HG03196 (cell line): ENCODE measurements around the gene SRGAP2B.
"Not testable (repeated sequence)": the region's sequence is repeated elsewhere in the genome, so short reads cannot be mapped to it uniquely, and the experiment has no call there.

Experiments used
- ATAC-seq: cut with Tn5 transposase; IDR thresholded peaks from one replicate; pipeline ENCODE4 v1.9.1; 2021; ENCODE audit not compliant: unreplicated experiment

SRGAP2B gene

DNA sequence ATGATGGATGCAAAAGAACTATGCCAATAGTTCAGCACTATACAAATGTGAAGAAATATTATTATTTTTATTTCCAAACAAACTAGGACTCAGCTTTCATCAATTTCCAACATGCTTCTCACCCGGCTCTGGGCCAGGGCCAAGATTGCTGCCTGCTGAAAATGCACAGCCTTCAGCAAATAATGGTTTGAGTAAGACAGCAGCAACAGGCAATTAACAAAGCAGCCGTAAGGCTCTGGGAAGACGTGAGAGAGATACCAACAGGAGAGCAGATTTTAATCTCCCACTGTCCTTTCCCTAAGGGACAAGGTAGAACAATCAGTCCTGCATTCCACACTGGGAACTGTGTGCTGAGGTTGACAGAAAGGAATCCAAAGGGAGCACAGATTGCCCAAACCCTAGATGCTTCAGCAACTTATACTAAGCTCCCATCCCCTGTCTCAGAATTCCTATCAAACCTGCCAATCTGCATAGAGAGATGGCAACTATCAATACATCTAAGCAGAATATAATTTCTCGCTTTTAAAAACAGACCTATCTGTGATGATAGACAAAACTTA is 134.1 kb downstream of the SRGAP2B start:
- ATAC-seq = not testable (repeated sequence)

DNA sequence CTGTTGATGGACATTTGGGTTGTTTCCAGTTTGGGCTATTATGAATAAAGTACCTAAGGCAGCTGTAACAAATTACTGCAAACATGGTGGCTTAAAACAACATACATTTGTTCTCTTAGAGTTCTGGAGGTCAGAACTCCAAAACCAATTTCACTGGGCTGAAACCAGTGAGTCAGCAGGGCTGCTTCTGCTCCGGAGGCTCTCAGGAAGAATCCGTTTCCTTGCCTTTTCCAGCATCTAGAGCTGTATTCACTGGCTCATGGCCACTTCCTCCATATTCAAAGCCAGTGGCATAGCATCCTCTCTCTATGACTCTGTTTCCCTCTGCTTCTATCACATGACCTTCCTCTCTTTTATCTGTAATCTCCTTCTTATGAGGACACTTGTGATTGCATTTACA is 146.7 kb downstream of the SRGAP2B start:
- not testable (repeated sequence) for ATAC-seq

DNA sequence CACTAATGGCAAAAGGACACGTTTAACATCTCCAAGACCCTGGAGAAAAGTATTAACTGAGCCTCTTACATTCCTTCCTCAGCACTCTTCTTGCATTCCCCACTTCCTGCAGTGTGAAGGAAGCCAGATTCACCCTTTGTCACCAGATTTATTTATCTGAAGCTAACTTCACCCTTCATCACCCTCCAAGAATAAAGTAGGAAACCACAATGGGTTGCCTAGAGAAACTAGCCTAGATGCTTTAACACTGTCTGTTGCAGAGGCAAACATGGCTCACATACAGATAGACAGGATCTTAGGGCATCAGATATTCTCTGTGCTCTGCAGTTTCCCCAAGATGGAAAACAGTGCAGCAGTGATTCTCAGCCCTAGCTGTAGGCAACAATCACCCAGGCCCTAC is 147.6 kb downstream of the SRGAP2B start:
- not testable (repeated sequence) for ATAC-seq

DNA sequence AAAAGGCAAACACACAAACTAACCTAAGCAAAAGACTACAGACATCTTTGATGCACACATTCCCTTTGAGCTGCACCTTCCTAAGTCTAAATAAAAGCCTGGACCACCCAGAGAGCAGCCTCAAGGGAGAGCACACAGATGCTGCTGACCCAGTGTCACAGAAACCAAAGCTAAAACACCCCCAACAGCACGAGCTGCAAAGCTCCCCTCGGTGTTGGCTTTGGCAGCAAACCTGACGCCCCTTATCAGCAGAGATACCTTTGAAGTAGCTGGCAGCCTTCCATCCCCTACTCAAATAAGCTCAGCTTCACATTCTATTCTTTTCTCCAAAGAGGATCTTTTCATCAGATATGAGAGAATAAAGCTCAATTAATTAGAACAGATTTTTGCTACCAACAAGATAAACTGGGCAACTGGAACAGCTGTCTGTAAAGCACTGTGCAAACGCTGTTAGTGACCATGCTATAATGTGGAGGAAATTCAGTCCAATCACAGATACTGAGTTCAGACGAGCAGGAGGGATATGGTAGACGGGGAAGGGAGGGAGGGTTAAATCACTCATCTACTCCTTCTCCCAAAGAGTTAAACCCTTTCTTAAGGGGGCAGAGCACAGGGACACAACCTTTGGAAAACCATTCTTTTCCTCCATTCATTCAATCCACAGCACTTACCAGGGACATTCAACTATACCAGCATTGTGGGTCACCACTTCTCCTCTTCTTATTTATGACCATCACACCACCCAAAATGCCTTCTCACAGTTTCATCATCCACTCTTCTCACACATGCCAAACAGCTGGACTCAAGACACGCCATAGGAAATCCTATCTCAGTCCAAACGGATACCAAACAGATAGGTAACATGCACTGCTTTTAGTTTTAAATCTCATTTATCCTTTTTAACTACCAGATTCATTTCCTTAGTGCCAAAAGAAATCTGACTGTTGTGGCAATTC is 148.3 kb downstream of the SRGAP2B start:
- not testable (repeated sequence) for ATAC-seq

DNA sequence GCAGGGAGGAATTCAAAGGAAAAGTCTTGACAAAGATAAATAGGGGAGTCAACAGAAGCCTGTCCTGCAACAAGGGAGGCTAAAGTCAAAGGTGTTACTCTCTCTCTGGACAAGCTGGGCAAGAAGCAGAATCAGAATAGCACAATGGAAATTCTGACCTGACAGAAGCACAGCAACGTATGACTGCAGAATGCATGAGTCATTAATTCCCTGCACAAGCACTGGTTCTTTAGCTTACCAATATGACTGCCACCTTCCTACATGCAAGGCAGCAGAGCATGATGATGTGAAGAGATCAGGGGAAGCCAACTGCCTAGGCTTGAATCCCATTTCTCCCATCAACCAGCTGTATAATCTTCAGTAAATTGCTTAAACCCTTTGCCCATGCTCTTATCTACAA is 153.4 kb downstream of the SRGAP2B start:
- ATAC-seq = not testable (repeated sequence)

DNA sequence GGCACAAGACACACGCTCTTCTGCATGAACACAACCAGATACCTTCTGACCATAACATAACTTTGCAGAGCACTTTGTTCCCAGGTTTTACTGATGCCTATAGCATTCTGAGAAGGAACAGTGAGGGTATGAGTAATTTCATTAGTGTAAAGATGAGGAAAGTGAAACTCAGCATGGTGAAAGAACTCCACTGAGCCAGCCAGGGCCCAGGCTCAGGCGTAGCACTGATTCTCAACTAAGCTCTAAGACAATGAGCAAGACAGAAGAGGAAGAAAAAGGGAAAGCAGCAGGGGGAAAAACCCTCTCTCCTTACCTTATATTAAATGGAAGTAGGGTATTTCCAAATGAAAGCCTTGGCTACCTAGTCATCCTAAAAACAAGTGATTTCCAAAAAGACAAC is 155.1 kb downstream of the SRGAP2B start:
- ATAC-seq = peak; percentile 79

DNA sequence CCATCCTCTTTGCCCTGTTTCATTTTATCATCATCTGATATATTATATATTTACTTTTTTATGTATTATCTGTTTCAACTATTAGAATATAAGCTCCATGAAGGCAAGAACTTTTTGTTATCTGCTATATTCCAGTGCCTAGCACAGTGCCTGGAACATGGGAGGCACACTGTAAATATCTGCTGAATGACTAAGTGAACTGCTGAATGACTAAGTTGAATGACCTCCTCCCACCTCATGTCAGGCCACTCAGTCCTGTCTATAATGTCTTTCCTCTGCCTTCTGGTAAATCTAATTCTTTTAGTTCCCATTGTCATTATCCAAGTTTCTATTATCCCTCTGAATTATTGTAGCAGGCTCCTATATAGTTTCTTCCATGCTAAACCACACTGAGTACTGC is 156.5 kb downstream of the SRGAP2B start:
- not testable (repeated sequence) for ATAC-seq

DNA sequence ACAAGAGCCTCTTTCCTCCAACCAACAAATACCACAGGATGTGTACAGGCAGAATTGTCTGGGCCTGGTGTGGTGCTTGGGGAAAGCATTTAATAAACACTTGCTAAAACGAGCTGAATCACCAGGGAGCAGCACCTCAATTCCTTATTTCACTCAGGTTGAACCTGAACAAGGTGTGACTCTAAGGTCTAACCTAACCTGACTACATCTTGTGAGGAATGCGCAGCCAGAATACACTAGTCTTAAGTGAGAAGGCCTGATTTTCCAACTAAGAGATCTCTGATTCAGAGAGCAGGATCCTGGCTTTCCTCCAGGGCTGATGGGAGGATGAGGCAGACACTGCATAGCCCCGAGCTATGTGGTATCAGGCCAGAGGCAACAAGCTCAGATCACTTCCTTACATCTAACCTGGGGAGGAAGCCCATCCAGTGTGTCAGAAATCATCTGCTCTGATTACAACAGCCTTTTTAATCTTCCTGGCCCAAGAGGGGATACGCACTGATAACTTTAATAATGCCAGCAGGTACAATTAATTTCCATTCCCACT is 158.9 kb downstream of the SRGAP2B start:
- ATAC-seq = not testable (repeated sequence)

DNA sequence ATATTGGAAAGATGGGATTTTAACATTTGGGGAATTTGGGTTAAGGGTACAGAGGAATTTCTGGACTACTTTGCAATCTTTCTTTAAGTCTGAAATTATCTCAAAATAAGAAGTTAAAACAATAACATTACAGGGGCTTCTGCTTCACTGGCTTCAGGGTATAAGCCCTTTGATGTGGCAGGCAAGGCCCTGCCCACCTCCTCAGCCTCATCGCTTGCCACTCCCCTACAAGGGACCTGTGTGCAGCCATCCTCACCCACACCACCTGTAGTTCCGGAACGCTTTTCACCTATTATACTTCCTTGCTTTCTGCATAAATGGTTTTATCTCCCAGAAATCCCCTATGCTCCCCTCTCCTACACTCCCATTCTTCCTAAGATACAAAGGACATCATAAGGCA is 159.8 kb downstream of the SRGAP2B start:
- ATAC-seq = not testable (repeated sequence)

DNA sequence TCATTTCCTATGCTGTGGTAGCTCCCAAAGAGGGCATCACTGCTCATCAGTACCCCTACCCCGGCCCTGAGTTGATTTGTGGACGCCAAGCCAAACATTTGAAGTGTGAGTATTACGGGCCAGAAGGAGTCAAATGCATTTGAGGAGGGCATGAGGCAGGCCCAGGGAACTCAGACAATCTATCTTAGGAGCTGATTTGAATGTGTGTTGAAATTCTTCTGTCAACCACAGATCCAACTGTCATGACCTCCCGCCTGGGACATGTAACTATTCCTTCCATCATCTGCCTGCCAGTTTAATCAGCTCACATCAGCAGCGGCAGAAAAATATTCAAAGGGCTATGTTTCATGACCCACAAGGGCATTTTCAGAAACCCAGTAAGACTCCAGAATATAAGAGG is 162.1 kb downstream of the SRGAP2B start:
- ATAC-seq = not testable (repeated sequence)

DNA sequence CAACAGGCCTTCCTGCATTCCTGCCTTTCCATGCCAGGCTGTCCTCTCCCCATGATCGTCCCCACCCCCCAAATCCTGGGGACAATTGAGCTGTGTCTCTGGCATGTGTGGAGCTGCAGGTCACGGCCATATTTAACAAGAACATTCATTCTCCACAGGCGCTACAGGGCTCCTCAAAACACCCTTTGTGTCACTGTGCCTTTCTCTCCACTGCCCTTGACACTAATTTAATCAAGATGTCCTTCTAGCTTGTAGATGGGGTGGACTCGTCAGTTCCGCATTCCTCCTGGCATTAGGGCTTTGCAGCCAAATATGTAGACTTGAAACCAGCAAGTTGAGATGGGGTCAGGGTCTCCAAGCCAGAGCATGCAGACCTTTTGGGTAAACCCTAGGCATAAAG is 163.0 kb downstream of the SRGAP2B start:
- not testable (repeated sequence) for ATAC-seq

DNA sequence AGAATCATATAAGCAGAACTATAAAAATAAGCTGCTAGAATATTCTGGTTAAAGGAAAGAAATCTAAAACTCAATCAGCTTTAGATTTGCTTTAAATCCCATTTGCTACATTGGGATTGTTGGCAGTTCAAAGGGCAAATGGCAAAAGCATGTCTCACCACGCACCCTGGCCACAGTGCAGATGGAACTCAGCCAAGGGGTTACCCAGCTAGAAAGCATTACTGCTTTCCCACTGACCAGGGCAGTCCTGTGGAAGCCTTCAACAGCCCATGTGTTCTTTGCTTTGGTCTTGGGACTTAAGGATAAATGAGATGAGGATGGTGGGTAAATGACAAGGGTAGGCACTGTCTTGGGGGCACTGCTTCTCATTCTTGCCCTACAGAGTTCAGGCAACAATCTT is 163.6 kb downstream of the SRGAP2B start:
- ATAC-seq = not testable (repeated sequence)

DNA sequence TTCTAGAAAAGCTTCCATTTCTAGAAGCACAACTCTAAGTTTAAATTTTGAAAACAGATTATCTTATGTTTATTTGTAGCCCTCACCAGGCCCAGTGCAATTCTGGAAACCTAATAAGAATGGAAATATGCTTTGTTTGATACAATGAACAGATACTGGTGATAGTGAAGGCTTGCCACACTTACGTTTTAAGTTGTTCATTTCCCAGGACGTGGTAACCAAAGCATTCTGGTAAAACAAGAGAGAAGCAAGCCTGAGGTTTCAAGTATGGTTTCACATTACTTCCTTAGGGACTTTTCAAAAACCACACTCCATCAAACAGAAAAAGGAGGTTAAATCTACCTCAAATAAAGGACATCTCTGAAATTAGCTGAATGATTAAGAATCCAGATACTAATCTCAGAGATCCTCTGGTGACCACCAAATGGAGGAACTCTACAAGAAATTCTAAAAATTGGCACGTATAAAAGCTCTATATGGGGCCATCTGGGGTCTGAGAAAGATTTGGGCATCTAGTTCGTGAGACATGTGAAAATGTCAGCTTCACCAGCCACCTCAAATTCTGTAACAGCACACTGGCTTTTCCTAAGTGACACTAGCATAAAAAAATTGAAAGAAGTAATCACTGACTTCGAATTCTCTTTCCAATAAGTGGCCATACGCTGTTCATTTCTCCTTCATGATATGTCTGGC is 164.9 kb downstream of the SRGAP2B start:
- ATAC-seq = not testable (repeated sequence)

DNA sequence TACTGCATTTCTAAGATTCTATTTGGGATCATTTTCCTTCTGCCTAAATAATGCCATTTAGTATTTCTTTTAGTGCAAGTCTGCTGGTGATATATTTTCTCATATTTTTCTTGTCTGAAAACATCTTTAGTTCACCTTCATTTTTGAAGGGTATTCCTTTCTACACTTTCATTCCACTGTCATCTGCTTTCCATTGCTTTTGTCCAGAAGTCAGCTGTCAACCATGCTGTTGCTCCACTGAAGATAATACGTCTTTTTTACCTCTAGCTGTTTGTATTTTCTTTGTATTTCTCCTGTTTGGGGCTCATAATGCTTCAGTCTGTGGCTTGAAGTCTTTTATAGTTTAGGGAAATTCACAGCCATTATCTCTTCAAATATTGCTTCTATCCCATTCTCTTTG is 167.8 kb downstream of the SRGAP2B start:
- ATAC-seq = not testable (repeated sequence)

DNA sequence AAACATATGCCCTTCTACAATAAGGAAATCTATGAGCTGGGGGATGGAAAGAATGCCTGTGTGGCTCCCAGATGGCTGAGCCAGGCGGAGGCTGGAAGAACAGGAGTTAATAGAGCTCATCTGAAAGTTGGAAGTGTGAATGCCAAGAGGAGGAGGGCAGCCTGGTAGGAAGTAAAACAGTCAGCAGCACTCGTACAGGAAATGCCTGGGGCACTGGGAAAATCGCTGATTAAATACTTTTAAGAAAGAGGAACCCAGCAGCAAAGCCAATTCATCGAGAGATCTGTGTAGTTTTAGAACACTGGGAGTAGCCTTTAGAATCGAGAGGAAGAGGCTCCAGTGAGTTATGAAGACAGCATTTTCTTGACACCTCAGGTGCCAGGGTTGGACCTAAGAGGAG is 171.5 kb downstream of the SRGAP2B start:
- ATAC-seq = not testable (repeated sequence)

DNA sequence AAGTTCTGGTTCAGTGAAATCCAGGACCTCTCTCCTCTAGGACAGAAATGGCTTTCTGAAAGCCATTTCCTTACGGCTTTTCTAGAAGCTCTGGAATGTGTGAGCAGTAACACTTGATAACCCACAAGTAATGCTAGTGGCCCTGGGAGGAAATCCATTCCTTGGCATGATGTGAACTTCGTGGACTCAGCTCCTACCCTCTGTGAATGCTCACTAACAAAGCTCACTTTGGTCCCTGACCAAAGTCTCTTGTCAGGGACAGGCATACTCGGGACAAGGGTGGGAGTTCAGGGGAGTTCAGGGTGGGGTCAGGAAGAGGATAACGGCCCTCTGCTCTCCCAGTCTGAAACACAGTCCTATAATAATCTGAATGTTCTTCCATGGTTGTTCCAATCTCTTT is 172.3 kb downstream of the SRGAP2B start:
- ATAC-seq = not testable (repeated sequence)

DNA sequence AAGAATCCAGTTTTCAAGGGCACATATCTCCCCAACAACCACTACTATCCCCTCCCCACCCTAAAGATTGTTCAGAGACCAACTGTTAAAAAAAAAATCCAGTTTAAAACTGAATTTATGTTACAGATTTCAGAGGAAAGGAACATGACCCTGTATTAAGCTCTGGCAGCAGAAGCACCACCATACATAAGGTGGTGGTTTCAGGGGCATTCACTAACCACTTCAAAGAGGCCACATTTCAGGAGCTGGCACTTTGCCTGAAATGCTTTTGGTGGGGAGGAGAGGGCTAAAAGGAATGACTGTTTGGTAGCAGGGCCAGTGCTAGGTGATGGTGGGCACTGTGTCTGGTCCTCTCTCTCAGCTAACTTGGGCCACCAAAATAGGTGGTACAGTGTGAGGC is 176.0 kb downstream of the SRGAP2B start:
- not testable (repeated sequence) for ATAC-seq

DNA sequence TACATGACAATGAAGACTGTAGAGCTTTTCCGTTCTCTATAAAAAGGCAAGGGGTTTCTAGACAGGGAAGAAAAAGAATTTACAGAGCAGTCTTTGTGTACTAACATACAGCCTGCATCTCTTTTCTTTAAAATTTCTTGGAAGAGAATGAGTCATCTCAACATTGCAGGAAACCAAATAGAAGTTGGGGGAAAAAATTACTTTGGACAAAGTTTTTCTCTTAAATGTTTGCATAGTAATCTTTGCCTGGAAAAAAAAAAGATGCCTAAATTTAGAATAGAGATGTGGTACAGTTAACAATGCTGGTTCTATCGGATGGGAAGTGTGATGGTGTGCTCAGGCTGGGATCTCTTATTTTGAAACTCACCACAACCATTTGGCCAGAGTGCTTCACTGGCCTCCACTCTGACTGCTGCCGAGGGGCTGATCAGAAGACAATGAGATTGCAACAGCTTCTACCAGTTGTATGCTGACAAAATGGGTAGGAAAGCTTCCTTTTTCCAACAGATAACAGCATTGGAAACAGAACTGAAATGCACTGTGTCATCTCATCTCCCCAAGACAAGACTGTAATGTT is 177.0 kb downstream of the SRGAP2B start:
- ATAC-seq = not testable (repeated sequence)

DNA sequence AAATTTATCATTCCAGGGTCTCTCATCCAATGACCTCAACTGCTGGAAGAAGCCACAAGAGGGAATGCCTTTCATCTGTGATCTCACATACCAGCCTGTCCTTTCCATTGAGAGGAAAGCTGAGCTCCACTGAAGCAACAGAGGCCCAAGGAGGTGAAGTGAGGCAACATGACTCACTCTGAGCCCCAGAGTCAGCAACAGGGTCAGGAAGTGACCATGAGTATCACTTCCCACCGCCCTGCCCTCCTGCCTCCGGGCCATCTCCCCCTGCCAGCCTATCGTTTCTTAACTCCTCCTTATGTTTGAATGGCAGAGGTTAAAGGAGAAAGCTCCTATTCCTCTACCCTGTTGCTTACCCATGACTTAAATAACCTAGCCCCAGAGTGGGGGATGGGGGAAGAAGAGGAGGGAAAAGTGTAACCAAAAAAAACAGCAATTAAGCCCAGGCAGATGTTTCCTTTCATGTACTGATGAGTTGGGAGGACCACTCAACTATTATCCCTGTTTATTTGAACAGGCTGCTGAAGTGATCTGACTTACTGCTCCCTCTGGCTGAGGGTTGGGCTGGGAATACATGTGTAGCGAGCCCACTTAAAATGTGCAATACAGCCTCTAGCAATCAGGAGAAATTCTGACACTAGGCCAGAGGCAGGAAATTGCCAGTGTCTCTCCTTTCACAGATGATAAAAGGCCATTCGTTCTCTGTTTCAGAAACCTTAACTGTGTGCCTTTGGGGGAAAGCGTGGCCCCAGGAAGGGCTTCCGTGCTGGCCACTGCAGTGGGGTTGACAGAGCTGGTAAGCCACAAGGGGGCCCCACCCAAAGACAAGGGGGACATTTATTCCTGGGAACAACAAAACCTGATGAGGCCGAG is 177.7 kb downstream of the SRGAP2B start:
- ATAC-seq = peak; percentile 48
